Stomach (tissue), 9 donors: ENCODE data around the gene ANOS1. TPM values are rescaled to one million over a fixed set of nuclear protein-coding genes. Genes with fewer than 3 reads are reported as not detected.

ENCODE experiments used
- DNase-seq, 2 donors: peaks; one replicate each; pipeline versions ENCODE4 v3.0.0 to v3.0.0-alpha.2; 2013 to 2019
- H3K27ac ChIP-seq, 5 donors: fragments of 200-600 bp in 4 of 5; sonication (generic) in 4 of 5; one replicate each; pipeline ENCODE4 v1.5.1; 2013 to 2019; ENCODE audit warnings: mild to moderate bottlenecking in 1 of 5, moderate library complexity in 1 of 5
- H3K27me3 ChIP-seq, 3 donors: fragments of 200-600 bp; sonication (generic); one replicate each; pipeline ENCODE4 v1.5.1; 2017 to 2019; ENCODE audit warnings: mixed run types in 1 of 3
- H3K36me3 ChIP-seq, 4 donors: fragments of 200-600 bp; sonication (generic); 1 replicate in 3 of 4; 2 replicates in 1 of 4; pipeline ENCODE4 v1.5.1; 2016 to 2019
- H3K4me1 ChIP-seq, 4 donors: fragments of 200-600 bp; sonication (generic); one replicate each; pipeline ENCODE4 v1.5.1; 2016 to 2019
- H3K4me3 ChIP-seq, 4 donors: fragments of 200-600 bp; sonication (generic) in 3 of 4; one replicate each; pipeline ENCODE4 v1.5.1; 2016 to 2019; ENCODE audit warnings: mild to moderate bottlenecking in 1 of 4
- H3K9me3 ChIP-seq, 4 donors: fragments of 200-600 bp; sonication (generic); one replicate each; pipeline ENCODE4 v1.5.1; 2016 to 2019
- CTCF ChIP-seq, 7 experiments: fragments of 450-650 bp in 4 of 7; fragments of 200-600 bp in 3 of 7; sonication (generic) in 3 of 7; IDR thresholded peaks; one replicate each; pipeline ENCODE4 v1.5.1; 2016 to 2019; ENCODE audit warnings: antibody characterized with exemption in 7 of 7, control low read depth in 2 of 7, mild to moderate bottlenecking in 1 of 7
- EP300 ChIP-seq: sonication (generic); formaldehyde crosslinking; IDR thresholded peaks from one replicate; pipeline ENCODE4 v1.6.1; 2017; ENCODE audit warnings: antibody characterized with exemption
- POLR2A ChIP-seq, 4 donors: fragments of 450-650 bp; IDR thresholded peaks; one replicate each; pipeline ENCODE4 v1.6.1; 2016; ENCODE audit warnings: antibody characterized with exemption in 4 of 4, control low read depth in 2 of 4, mild to moderate bottlenecking in 1 of 4, moderate library complexity in 1 of 4
- POLR2AphosphoS5 ChIP-seq, 3 donors: sonication (generic); formaldehyde crosslinking; IDR thresholded peaks; one replicate each; pipeline ENCODE4 v1.6.1; 2016; ENCODE audit warnings: antibody characterized with exemption in 3 of 3
- WGBS, 5 donors: extraction: QIAGEN DNeasy Blood & Tissue Kit in 3 of 5; methylation state at CpG; one replicate each; pipeline versions ENCODE4 v1.1.5 to v1.1.7; 2013 to 2018; 5-methylcytosine and 5-hydroxymethylcytosine counted together
- intact Hi-C: fragments of 100-400 bp; cut with DNase I; formaldehyde crosslinking; loops from one replicate; pipeline ENCODE4 v1.15.1; 2023; ENCODE audit warnings: low total_unique reads
- polyA plus RNA-seq, 3 donors: library from polyadenylated mRNA; stranded (reverse); fragments of 200-250 nt; gene quantifications; one replicate each; pipeline ENCODE4 v1.2.3, GENCODE V29; 2013
- total RNA-seq, 5 donors: library from RNA; depleted of rRNA; stranded (reverse); fragments of >200 nt; gene quantifications; one replicate each; pipeline versions ENCODE4 v1.1.0 to v1.2.3, GENCODE V29; 2014 to 2016
- donor health status: healthy with polysubstance abuse.
- donor health status: Bipolar disorder and iron deficiency.
- donor health status: healthy.

The ANOS1 gene
- total and polyA plus RNA-seq, 8 donors = 0.12 to 10.8 (median 1.8) TPM; not detected in 3

- H3K9me3 ChIP-seq = no peaks in the 10 kb centered on the region
- no peak overlapping the region for H3K27ac ChIP-seq
- no peaks in the 10 kb centered on the region for H3K36me3 ChIP-seq
- intact Hi-C loops = no loop called here
- H3K4me3 ChIP-seq = peak overlapping the region; percentile 42 to 62 (median 52)
- TF ChIP-seq CTCF (IDR thresholded peaks at IDR 0.05) = no peak
- no peak for TF ChIP-seq POLR2A (IDR thresholded peaks at IDR 0.05)
- TF ChIP-seq EP300 = no peak
- TF ChIP-seq POLR2AphosphoS5 (IDR thresholded peaks at IDR 0.05) = no peak
- WGBS, 5 donors = 1 to 3% (median 2%) methylated on average over 54 to 69 of the region's 69 CpGs
- DNase-seq = peak in 1 of 2 donors; percentile 44
- H3K27me3 ChIP-seq = peaks cover 4 to 43% (median 27%) of the 10 kb centered on the region in 3 donors
- peaks cover 0 to 29% (median 24%) of the 10 kb centered on the region in 4 donors for H3K4me1 ChIP-seq
These were observed 952 bp downstream of the ANOS1 start for GRCh38 chrX:8730812-8731558.

- DNase-seq = no peak
- peaks cover 4 to 43% (median 27%) of the 10 kb centered on the region in 3 donors for H3K27me3 ChIP-seq
- TF ChIP-seq POLR2A (IDR thresholded peaks at IDR 0.05) (no peak), POLR2AphosphoS5 (IDR thresholded peaks at IDR 0.05) (no peak), EP300 (no peak), CTCF (IDR thresholded peaks at IDR 0.05) (no peak)
- no peak overlapping the region for H3K4me3 ChIP-seq
- no peak overlapping the region for H3K27ac ChIP-seq
- H3K36me3 ChIP-seq = no peaks in the 10 kb centered on the region
- peaks cover 0 to 29% (median 24%) of the 10 kb centered on the region in 4 donors for H3K4me1 ChIP-seq
- intact Hi-C loops = no loop called here
- H3K9me3 ChIP-seq = no peaks in the 10 kb centered on the region
- 20 to 39% (median 36%) methylated on average over 2 of the region's 2 CpGs for WGBS, 5 donors
These were observed 2.1 kb downstream of the ANOS1 start for GRCh38 chrX:8729811-8730210.

- peaks cover 0 to 29% (median 24%) of the 10 kb centered on the region in 4 donors for H3K4me1 ChIP-seq
- TF ChIP-seq CTCF (IDR thresholded peaks at IDR 0.05) (no peak), EP300 (no peak), POLR2AphosphoS5 (IDR thresholded peaks at IDR 0.05) (no peak), POLR2A (IDR thresholded peaks at IDR 0.05) (no peak)
- peaks cover 4 to 43% (median 27%) of the 10 kb centered on the region in 3 donors for H3K27me3 ChIP-seq
- no peaks in the 10 kb centered on the region for H3K9me3 ChIP-seq
- intact Hi-C loops = no loop called here
- no peaks in the 10 kb centered on the region for H3K36me3 ChIP-seq
- no peak for DNase-seq
- WGBS, 5 donors = 58 to 76% (median 72%) methylated on average over 4 to 11 of the region's 11 CpGs
- H3K4me3 ChIP-seq = no peak overlapping the region
- H3K27ac ChIP-seq = no peak overlapping the region
These were observed 2.9 kb downstream of the ANOS1 start for GRCh38 chrX:8728932-8729535.

GRCh38 chrX:8726031-8726652, 5.8 kb downstream of the ANOS1 start:
- Histone ChIP-seq H3K27me3 (peaks cover 0 to 18% (median 13%) of the 10 kb centered on the region in 3 donors), H3K4me3 (no peak overlapping the region), H3K36me3 (no peaks in the 10 kb centered on the region), H3K27ac (no peak overlapping the region), H3K9me3 (no peaks in the 10 kb centered on the region), H3K4me1 (peaks cover 0 to 14% (median 11%) of the 10 kb centered on the region in 4 donors)
- no peak for TF ChIP-seq POLR2A (IDR thresholded peaks at IDR 0.05)
- no peak for TF ChIP-seq POLR2AphosphoS5 (IDR thresholded peaks at IDR 0.05)
- TF ChIP-seq CTCF (IDR thresholded peaks at IDR 0.05) = no peak
- TF ChIP-seq EP300 = no peak
- intact Hi-C loops = no loop called here
- DNase-seq = peak in 1 of 2 donors; percentile 22
- WGBS, 5 donors = 39 to 60% (median 45%) methylated on average over 7 of the region's 7 CpGs
